ENCODE data around the gene HYOU1. TPM values are rescaled to one million over a fixed set of nuclear protein-coding genes. Genes with fewer than 3 reads are reported as not detected.

The HYOU1 gene
- total RNA-seq, 5 donors from 2014 or later (not counting 1 experiment from before 2014, with no cell fraction given), result 91.2 to 113 (median 112) TPM

GRCh38 chr11:119081682-119082260 is 24.8 kb upstream of the HYOU1 start:
- Histone ChIP-seq H3K27me3 (replicated peaks in 1 of 2; ENCODE audit: control insufficient read depth in 2 of 2, extremely low read depth in 1 of 2, insufficient read depth in 2 of 2, low read length in 1 of 2) (no peaks in the 10 kb centered on the region), H3K4me3 (ENCODE audit: control insufficient read depth in 1 of 2, extremely low read depth in 1 of 2, low read length in 1 of 2) (no peak overlapping the region), H3K27ac (ENCODE audit: low read length) (no peak overlapping the region), H3K36me3 (ENCODE audit: control insufficient read depth in 2 of 2, extremely low read depth in 1 of 2, insufficient read depth in 1 of 2, low read length in 1 of 2) (peaks cover 21 to 56% of the 10 kb centered on the region in 2 donors), H3K9me3 (no peaks in the 10 kb centered on the region), H3K4me1 (ENCODE audit: control insufficient read depth in 1 of 2, extremely low read depth in 1 of 2, insufficient read depth in 2 of 2, low read length in 2 of 2) (peaks cover 3 to 24% of the 10 kb centered on the region in 2 experiments)
- DNase-seq (no peak), ATAC-seq (replicated peaks in 1 of 4) (no peak)
- Mint-ChIP-seq H3K4me1 (peaks cover 7 to 14% (median 13%) of the 10 kb centered on the region in 3 donors), H3K4me3 (no peak overlapping the region), H3K27me3 (no peaks in the 10 kb centered on the region), H3K9me3 (no peaks in the 10 kb centered on the region), H3K27ac (peak overlapping the region in 1 of 2 donors; percentile 4), H3K36me3 (peaks cover 40% of the 10 kb centered on the region)
- 100% methylated on average over 3 of the region's 7 CpGs for WGBS (ENCODE audit: insufficient coverage)
- CTCF ChIA-PET, result interaction anchor here in 1 of 2 donors (0.8 kb wide), 1 partner anchor 14 kb away, joined by 3 read pairs; the partner anchor contains the start of gene VPS11
- POLR2A ChIA-PET, result interaction anchor here in 1 of 2 donors (0.6 to 0.7 kb wide), 3 partner anchors 13 to 24 kb away, joined by 3 read pairs; partner anchors contain the start of gene VPS11

DNA sequence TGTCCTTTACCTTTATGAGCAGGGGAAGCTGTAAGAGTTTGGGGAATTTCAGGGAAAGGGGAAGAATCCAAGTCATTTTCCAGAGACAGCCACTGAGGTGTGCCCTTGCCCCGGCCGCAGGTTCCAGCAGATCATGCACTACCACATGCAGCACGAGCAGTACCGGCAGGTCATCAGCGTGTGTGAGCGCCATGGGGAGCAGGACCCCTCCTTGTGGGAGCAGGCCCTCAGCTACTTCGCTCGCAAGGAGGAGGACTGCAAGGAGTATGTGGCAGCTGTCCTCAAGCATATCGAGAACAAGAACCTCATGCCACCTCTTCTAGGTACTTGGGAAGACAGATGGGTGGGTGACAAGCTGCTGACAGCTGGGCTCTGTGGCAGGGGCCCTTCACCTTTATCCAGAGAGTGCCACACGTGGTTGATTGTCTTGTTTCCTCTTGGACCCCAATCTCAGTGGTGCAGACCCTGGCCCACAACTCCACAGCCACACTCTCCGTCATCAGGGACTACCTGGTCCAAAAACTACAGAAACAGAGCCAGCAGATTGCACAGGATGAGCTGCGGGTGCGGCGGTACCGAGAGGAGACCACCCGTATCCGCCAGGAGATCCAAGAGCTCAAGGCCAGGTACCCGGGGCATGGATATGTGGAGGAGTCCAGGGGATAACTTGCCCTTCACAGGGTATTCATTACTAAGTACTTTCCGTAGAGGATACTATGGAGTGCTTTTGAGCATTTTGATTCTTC is 21.8 kb upstream of the HYOU1 start:
- ATAC-seq (replicated peaks in 1 of 4), result no peak
- Mint-ChIP-seq H3K36me3 (peaks cover 44% of the 10 kb centered on the region), H3K9me3 (no peaks in the 10 kb centered on the region), H3K27ac (no peak overlapping the region), H3K27me3 (no peaks in the 10 kb centered on the region), H3K4me1 (no peaks in the 10 kb centered on the region), H3K4me3 (no peak overlapping the region)
- 98% methylated on average over 16 of the region's 19 CpGs for WGBS (ENCODE audit: insufficient coverage)
- Histone ChIP-seq H3K27me3 (replicated peaks in 1 of 2; ENCODE audit: control insufficient read depth in 2 of 2, extremely low read depth in 1 of 2, insufficient read depth in 2 of 2, low read length in 1 of 2) (no peaks in the 10 kb centered on the region), H3K9me3 (no peaks in the 10 kb centered on the region), H3K36me3 (ENCODE audit: control insufficient read depth in 2 of 2, extremely low read depth in 1 of 2, insufficient read depth in 1 of 2, low read length in 1 of 2) (peaks cover 27 to 73% of the 10 kb centered on the region in 2 donors), H3K4me1 (ENCODE audit: control insufficient read depth in 1 of 2, extremely low read depth in 1 of 2, insufficient read depth in 2 of 2, low read length in 2 of 2) (no peaks in the 10 kb centered on the region), H3K4me3 (ENCODE audit: control insufficient read depth in 1 of 2, extremely low read depth in 1 of 2, low read length in 1 of 2) (no peak overlapping the region), H3K27ac (ENCODE audit: low read length) (no peak overlapping the region)
- POLR2A ChIA-PET, result interaction anchor here in 1 of 2 donors (0.5 kb wide), 1 partner anchor 63 kb away, joined by 3 read pairs; no protein-coding TSS in a partner anchor
- DNase-seq, result no peak
- CTCF ChIA-PET, result interaction anchor here (0.5 to 0.7 kb wide), 2 partner anchors 17 to 147 kb away, joined by 3 to 6 read pairs; no protein-coding TSS in a partner anchor

DNA sequence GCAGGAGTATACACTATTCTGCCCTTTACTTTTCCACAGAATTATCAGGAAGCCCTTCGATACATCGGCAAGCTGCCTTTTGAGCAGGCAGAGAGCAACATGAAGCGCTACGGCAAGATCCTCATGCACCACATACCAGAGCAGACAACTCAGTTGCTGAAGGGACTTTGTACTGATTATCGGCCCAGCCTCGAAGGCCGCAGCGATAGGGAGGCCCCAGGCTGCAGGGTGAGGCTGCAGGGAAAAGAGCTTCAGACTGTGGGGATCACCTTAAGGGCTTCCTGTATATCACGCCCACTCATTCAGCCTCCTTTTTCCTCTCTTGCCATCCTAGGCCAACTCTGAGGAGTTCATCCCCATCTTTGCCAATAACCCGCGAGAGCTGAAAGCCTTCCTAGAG is 20.8 kb upstream of the HYOU1 start:
- Mint-ChIP-seq H3K4me3 (no peak overlapping the region), H3K9me3 (no peaks in the 10 kb centered on the region), H3K4me1 (peaks cover 1 to 3% (median 2%) of the 10 kb centered on the region in 3 donors), H3K27me3 (no peaks in the 10 kb centered on the region), H3K27ac (no peak overlapping the region), H3K36me3 (peaks cover 51% of the 10 kb centered on the region)
- ChIA-PET POLR2A (interaction anchor here in 1 of 2 donors (0.5 kb wide), 1 partner anchor 205 kb away, joined by 4 read pairs; no protein-coding TSS in a partner anchor), CTCF (interaction anchor here in 1 of 2 donors (0.7 kb wide), 1 partner anchor 148 kb away, joined by 3 read pairs; no protein-coding TSS in a partner anchor)
- Histone ChIP-seq H3K9me3 (no peaks in the 10 kb centered on the region), H3K4me1 (ENCODE audit: control insufficient read depth in 1 of 2, extremely low read depth in 1 of 2, insufficient read depth in 2 of 2, low read length in 2 of 2) (no peaks in the 10 kb centered on the region), H3K36me3 (ENCODE audit: control insufficient read depth in 2 of 2, extremely low read depth in 1 of 2, insufficient read depth in 1 of 2, low read length in 1 of 2) (peaks cover 33 to 83% of the 10 kb centered on the region in 2 donors), H3K4me3 (ENCODE audit: control insufficient read depth in 1 of 2, extremely low read depth in 1 of 2, low read length in 1 of 2) (no peak overlapping the region), H3K27me3 (replicated peaks in 1 of 2; ENCODE audit: control insufficient read depth in 2 of 2, extremely low read depth in 1 of 2, insufficient read depth in 2 of 2, low read length in 1 of 2) (no peaks in the 10 kb centered on the region), H3K27ac (ENCODE audit: low read length) (no peak overlapping the region)
- no peak for DNase-seq
- WGBS (ENCODE audit: insufficient coverage), result 96% methylated on average over 7 of the region's 11 CpGs
- ATAC-seq (replicated peaks in 1 of 4), result no peak

- H3K4me1 Mint-ChIP-seq, result peaks cover 44 to 55% (median 48%) of the 10 kb centered on the region in 3 donors
- peak within 1 kb of the TSS; percentile 96 to 99 for H3K27ac Mint-ChIP-seq
- H3K4me3 Mint-ChIP-seq, result peak within 1 kb of the TSS; percentile 94 to 97 (median 96)
- WGBS (ENCODE audit: insufficient coverage), result under 1% methylated on average over 38 of the region's 49 CpGs
- ChIA-PET CTCF (interaction anchor here (0.7 to 3.0 kb wide), 18 partner anchors 11 to 254 kb away, joined by 3 to 37 read pairs (median 5); partner anchors contain the start of genes DPAGT1 (in 2 of the 2), C2CD2L (in 1 of the 2), CBL (in 1 of the 2) and CENATAC (in 1 of the 2)), POLR2A (interaction anchor here (0.5 to 2.5 kb wide), 18 partner anchors 10 to 657 kb away, joined by 3 to 17 read pairs (median 8); partner anchors contain the start of genes C2CD2L (in 1 of the 2), DPAGT1 (in 1 of the 2), HINFP (in 1 of the 2) and HMBS (in 1 of the 2))
- peak; percentile 89 to 100 (median 98) for DNase-seq
- peak; percentile 92 to 99 (median 98) for ATAC-seq (replicated peaks in 1 of 4)
- Histone ChIP-seq H3K36me3 (ENCODE audit: control insufficient read depth in 2 of 2, extremely low read depth in 1 of 2, insufficient read depth in 1 of 2, low read length in 1 of 2) (peaks cover 12 to 29% of the 10 kb centered on the region in 2 donors), H3K4me3 (ENCODE audit: control insufficient read depth in 1 of 2, extremely low read depth in 1 of 2, low read length in 1 of 2) (peak within 1 kb of the TSS; percentile 61 to 94), H3K27me3 (replicated peaks in 1 of 2; ENCODE audit: control insufficient read depth in 2 of 2, extremely low read depth in 1 of 2, insufficient read depth in 2 of 2, low read length in 1 of 2) (no peaks in the 10 kb centered on the region), H3K4me1 (ENCODE audit: control insufficient read depth in 1 of 2, extremely low read depth in 1 of 2, insufficient read depth in 2 of 2, low read length in 2 of 2) (peaks cover 16 to 33% of the 10 kb centered on the region in 2 experiments), H3K27ac (ENCODE audit: low read length) (peak within 1 kb of the TSS; percentile 94), H3K9me3 (no peaks in the 10 kb centered on the region)
- H3K27me3 Mint-ChIP-seq, result no peaks in the 10 kb centered on the region
- peaks cover 23% of the 10 kb centered on the region for H3K36me3 Mint-ChIP-seq
- H3K9me3 Mint-ChIP-seq, result no peaks in the 10 kb centered on the region
These were observed 10.6 kb upstream of the HYOU1 start, which contains the start of gene VPS11 for GRCh38 chr11:119067371-119068222. TSS of gene VPS11 (plus strand) at chr11:119067818. CDS start at chr11:119067824, 6 bp downstream.

DNA sequence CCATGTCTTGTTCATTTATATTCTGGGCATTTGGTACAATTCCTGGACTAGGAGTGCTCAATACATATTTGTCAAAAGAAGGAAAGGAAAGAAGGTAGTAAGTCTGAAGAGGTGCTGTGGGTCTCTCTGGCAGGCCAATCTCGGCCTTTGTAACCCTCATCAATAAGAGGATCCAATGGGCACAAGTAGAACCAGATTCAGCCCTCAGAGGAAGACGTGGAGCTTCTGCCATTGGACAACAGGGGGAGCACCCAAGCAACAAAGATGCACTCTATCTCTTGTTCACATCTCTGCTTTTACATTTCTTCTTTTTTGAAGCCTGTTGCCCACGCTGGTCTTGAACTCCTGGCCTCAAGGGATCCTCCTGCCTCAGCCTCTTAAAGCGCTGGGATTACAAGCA is 8.4 kb upstream of the HYOU1 start:
- ChIA-PET CTCF (interaction anchor here in 1 of 2 donors (1.0 kb wide), 1 partner anchor 141 kb away, joined by 4 read pairs; the partner anchor contains the start of gene CBL), POLR2A (interaction anchor here in 1 of 2 donors (1.0 kb wide), 1 partner anchor 37 kb away, joined by 3 read pairs; no protein-coding TSS in a partner anchor)
- peaks cover 6 to 9% of the 10 kb centered on the region in 2 donors for H3K36me3 ChIP-seq (ENCODE audit: control insufficient read depth in 2 of 2, extremely low read depth in 1 of 2, insufficient read depth in 1 of 2, low read length in 1 of 2)
- H3K27me3 ChIP-seq (replicated peaks in 1 of 2; ENCODE audit: control insufficient read depth in 2 of 2, extremely low read depth in 1 of 2, insufficient read depth in 2 of 2, low read length in 1 of 2), result no peaks in the 10 kb centered on the region
- Mint-ChIP-seq H3K4me3 (peak overlapping the region; percentile 28 to 97 (median 96)), H3K27me3 (no peaks in the 10 kb centered on the region), H3K27ac (peak overlapping the region; percentile 60 to 77), H3K9me3 (no peaks in the 10 kb centered on the region), H3K36me3 (peaks cover 12% of the 10 kb centered on the region), H3K4me1 (peaks cover 41 to 53% (median 44%) of the 10 kb centered on the region in 3 donors)
- peaks cover 16 to 33% of the 10 kb centered on the region in 2 experiments for H3K4me1 ChIP-seq (ENCODE audit: control insufficient read depth in 1 of 2, extremely low read depth in 1 of 2, insufficient read depth in 2 of 2, low read length in 2 of 2)
- WGBS (ENCODE audit: insufficient coverage), result 31% methylated on average over 2 of the region's 4 CpGs
- peak overlapping the region; percentile 8 for H3K27ac ChIP-seq (ENCODE audit: low read length)
- H3K4me3 ChIP-seq (ENCODE audit: control insufficient read depth in 1 of 2, extremely low read depth in 1 of 2, low read length in 1 of 2), result no peak overlapping the region
- ATAC-seq (replicated peaks in 1 of 4) (no peak), DNase-seq (peak in 32 of 35 experiments; percentile 2 to 70 (median 36))
- no peaks in the 10 kb centered on the region for H3K9me3 ChIP-seq
